H1 (cell line): ENCODE data around the gene ZNF548. TPM values are rescaled to one million over a fixed set of nuclear protein-coding genes. Genes with fewer than 3 reads are reported as not detected.

Source experiments
- PHF8 ChIP-seq: fragments of 200-600 bp; sonication (generic); conservative IDR thresholded peaks from 2 replicates; pipeline ENCODE4 v1.7.1; 2012; ENCODE audit warnings: low read depth, mild to moderate bottlenecking, inconsistent platforms, low read length, moderate library complexity
- SAP30 ChIP-seq: fragments of 300-600 bp; sonication (generic); IDR thresholded peaks from 2 replicates; pipeline ENCODE4 v1.7.1; 2012; ENCODE audit warnings: low read length, moderate library complexity, mild to moderate bottlenecking, inconsistent platforms; ENCODE audit not compliant: insufficient read depth, insufficient replicate concordance
- polyA plus RNA-seq, 7 experiments: library from polyadenylated mRNA; depleted of rRNA in 3 of 7; stranded (reverse) in 5 of 7; unstranded in 2 of 7; fragments of >200 nt in 5 of 7; fragments of 200-250 nt in 2 of 7; gene quantifications; 1 replicate in 5 of 7; 2 replicates in 1 of 7; 4 replicates in 1 of 7; pipeline versions ENCODE4 v1.2.1 to v1.2.3, GENCODE V29; 2011 to 2013; ENCODE audit warnings: missing spikeins in 2 of 7, mixed read lengths in 2 of 7
- total RNA-seq: library from RNA; stranded (reverse); fragmentation: NEBNext Ultra II Directional; extraction: Animal tissue kit (Norgen Biotek cat#: 25700); gene quantifications from 2 replicates; pipeline ENCODE4 v1.2.1, GENCODE V29; 2021
- TF ChIP-seq, protein P1 (sequence below): IDR thresholded peaks from 2 replicates; pipeline ENCODE4 v1.6.1; 2011; ENCODE audit warnings: low read depth, mild to moderate bottlenecking, low read length; ENCODE audit not compliant: insufficient read depth
- TF ChIP-seq, protein P2 (sequence below): IDR thresholded peaks from 2 replicates; pipeline ENCODE4 v1.6.1; 2012; ENCODE audit warnings: inconsistent platforms
- TF ChIP-seq, protein P3 (sequence below): IDR thresholded peaks from 2 replicates; pipeline ENCODE4 v1.6.1; 2012; ENCODE audit warnings: inconsistent platforms

The ZNF548 gene
- total and polyA plus RNA-seq, 2 of the 8 experiments (the other 6 are each of a cell fraction or from before 2014, with no cell fraction given) = 7.4 to 9.9 TPM

DNA sequence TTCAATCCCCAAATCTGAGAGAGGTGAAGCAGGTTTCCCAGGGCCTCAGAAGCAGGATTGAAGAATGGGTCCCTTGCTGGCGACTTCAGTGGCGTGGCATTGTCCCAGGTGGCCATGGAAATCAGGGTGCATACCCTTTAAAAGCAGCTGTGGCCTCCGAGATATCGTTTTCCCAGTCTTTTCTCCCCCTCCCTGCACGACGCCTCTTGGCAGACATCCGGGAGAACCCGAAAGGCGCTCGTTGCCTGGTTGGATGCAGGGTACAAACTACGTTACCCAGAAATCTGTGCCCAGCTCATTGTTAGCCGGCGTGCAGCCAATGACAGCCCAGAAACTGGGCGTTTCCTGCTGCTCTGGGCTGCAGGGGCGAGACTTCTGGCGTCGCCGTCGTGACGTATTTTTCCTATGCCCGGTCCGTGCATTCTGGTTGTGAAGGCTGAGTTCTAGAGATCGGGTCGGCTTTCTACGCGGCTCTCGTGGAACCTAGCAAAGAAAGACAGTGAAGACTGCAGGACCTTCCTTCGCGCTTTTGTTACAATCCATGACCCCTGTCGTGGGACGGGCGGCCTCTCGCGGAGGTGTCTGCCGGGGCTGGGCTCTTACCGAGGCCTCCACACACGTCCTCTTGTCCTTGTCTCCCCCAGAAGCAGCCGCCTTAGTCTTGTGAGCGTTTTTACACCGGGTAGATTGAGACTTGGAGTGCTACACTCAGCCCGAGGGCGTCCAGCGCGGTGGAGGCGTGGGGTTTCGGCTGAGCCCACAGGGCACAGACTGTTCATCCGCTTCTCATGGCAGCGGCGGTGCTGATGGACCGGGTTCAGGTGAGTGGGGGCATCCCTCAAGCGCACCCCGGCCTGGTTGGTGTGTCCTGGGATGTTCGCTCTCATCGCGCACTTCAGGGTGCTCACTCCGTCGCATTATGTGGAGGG lies 38.5 kb upstream of the ZNF548 start, which contains the start of gene ZNF304 (continued):
- peak; percentile 72; the same call in 1 of the 2 replicates for TF ChIP-seq PHF8
- TF ChIP-seq, protein P1, sequence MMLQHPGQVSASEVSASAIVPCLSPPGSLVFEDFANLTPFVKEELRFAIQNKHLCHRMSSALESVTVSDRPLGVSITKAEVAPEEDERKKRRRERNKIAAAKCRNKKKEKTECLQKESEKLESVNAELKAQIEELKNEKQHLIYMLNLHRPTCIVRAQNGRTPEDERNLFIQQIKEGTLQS = peak; percentile 62; the same call in 1 of the 2 replicates
- TF ChIP-seq, protein P2, sequence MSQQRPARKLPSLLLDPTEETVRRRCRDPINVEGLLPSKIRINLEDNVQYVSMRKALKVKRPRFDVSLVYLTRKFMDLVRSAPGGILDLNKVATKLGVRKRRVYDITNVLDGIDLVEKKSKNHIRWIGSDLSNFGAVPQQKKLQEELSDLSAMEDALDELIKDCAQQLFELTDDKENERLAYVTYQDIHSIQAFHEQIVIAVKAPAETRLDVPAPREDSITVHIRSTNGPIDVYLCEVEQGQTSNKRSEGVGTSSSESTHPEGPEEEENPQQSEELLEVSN = 0 out of 2 replicates have a peak, but pooled peaks have one; percentile 49
- TF ChIP-seq, protein P3, sequence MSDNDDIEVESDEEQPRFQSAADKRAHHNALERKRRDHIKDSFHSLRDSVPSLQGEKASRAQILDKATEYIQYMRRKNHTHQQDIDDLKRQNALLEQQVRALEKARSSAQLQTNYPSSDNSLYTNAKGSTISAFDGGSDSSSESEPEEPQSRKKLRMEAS = peak; percentile 32; the same call in 1 of the 2 replicates
- TF ChIP-seq SAP30 = peak; percentile 26
